Liver (tissue), 9 donors: ENCODE data around the gene EMCN. TPM values are rescaled to one million over a fixed set of nuclear protein-coding genes. Genes with fewer than 3 reads are reported as not detected.

Experiments used
- DNase-seq: peaks from one replicate; pipeline ENCODE4 v3.0.0-alpha.2; 2017; ENCODE audit warnings: low spot score
- H3K27ac ChIP-seq, 2 donors: one replicate each; pipeline ENCODE4 v1.7.0; 2013; ENCODE audit warnings: inconsistent platforms in 2 of 2, low read length in 2 of 2, control low read depth in 1 of 2, low read depth in 1 of 2, mild to moderate bottlenecking in 1 of 2
- H3K27me3 ChIP-seq, 4 donors: one replicate each; pipeline versions ENCODE4 v1.6.1 to v1.7.0; 2013; ENCODE audit warnings: low read length in 3 of 4, inconsistent platforms in 1 of 4, mild to moderate bottlenecking in 1 of 4, moderate library complexity in 1 of 4; ENCODE audit not compliant: control insufficient read depth in 4 of 4, insufficient read depth in 4 of 4
- H3K36me3 ChIP-seq, 4 donors: one replicate each; pipeline versions ENCODE4 v1.6.1 to v1.7.0; 2013; ENCODE audit warnings: low read length in 3 of 4, mild to moderate bottlenecking in 3 of 4, low read depth in 1 of 4, moderate library complexity in 1 of 4; ENCODE audit not compliant: control insufficient read depth in 4 of 4, insufficient read depth in 3 of 4
- H3K4me1 ChIP-seq, 4 donors: one replicate each; pipeline versions ENCODE4 v1.6.1 to v1.7.0; 2013; ENCODE audit warnings: low read length in 3 of 4, mild to moderate bottlenecking in 3 of 4, moderate library complexity in 1 of 4; ENCODE audit not compliant: control insufficient read depth in 4 of 4, insufficient read depth in 4 of 4
- H3K4me3 ChIP-seq, 3 donors: one replicate each; pipeline versions ENCODE4 v1.6.1 to v1.7.0; 2013; ENCODE audit warnings: low read length in 3 of 3, control low read depth in 1 of 3, low read depth in 1 of 3, mild to moderate bottlenecking in 1 of 3
- H3K9ac ChIP-seq, 2 donors: one replicate each; pipeline ENCODE4 v1.7.0; 2013; ENCODE audit warnings: low read length in 2 of 2, mild to moderate bottlenecking in 2 of 2, moderate library complexity in 2 of 2, control low read depth in 1 of 2, low read depth in 1 of 2
- H3K9me3 ChIP-seq, 4 donors: one replicate each; pipeline versions ENCODE4 v1.6.1 to v1.7.0; 2013; ENCODE audit warnings: low read length in 3 of 4; ENCODE audit not compliant: control insufficient read depth in 4 of 4
- EGR1 ChIP-seq, 2 donors: IDR thresholded peaks; 2 replicates each; pipeline ENCODE4 v1.6.1; 2016 to 2018; ENCODE audit warnings: antibody characterized with exemption in 2 of 2, low read depth in 2 of 2
- FOXA1 ChIP-seq: IDR thresholded peaks from 2 replicates; pipeline ENCODE4 v1.6.1; 2016; ENCODE audit warnings: antibody characterized with exemption
- FOXA2 ChIP-seq: IDR thresholded peaks from 2 replicates; pipeline ENCODE4 v1.6.1; 2016; ENCODE audit warnings: antibody characterized with exemption
- GABPA ChIP-seq, 2 donors: IDR thresholded peaks in 1 of 2; conservative IDR thresholded peaks in 1 of 2; 2 replicates each; pipeline ENCODE4 v1.6.1; 2016; ENCODE audit warnings: antibody characterized with exemption in 2 of 2, mild to moderate bottlenecking in 1 of 2, moderate library complexity in 1 of 2
- HNF4A ChIP-seq, 2 donors: conservative IDR thresholded peaks; 2 replicates each; pipeline ENCODE4 v1.6.1; 2016; ENCODE audit warnings: antibody characterized with exemption in 2 of 2, mild to moderate bottlenecking in 2 of 2
- HNF4G ChIP-seq: IDR thresholded peaks from 2 replicates; pipeline ENCODE4 v1.6.1; 2016; ENCODE audit warnings: antibody characterized with exemption
- JUND ChIP-seq, 2 donors: IDR thresholded peaks; 2 replicates each; pipeline ENCODE4 v1.6.1; 2016; ENCODE audit warnings: antibody characterized with exemption in 2 of 2
- NR2F2 ChIP-seq: IDR thresholded peaks from 2 replicates; pipeline ENCODE4 v1.6.1; 2016; ENCODE audit warnings: antibody characterized with exemption
- RAD21 ChIP-seq, 2 donors: IDR thresholded peaks; 2 replicates each; pipeline ENCODE4 v1.6.1; 2016; ENCODE audit warnings: antibody characterized with exemption in 2 of 2, mild to moderate bottlenecking in 2 of 2
- RXRA ChIP-seq, 2 donors: IDR thresholded peaks; 2 replicates each; pipeline ENCODE4 v1.6.1; 2017 to 2018; ENCODE audit warnings: antibody characterized with exemption in 2 of 2, mild to moderate bottlenecking in 1 of 2
- SP1 ChIP-seq: IDR thresholded peaks from 2 replicates; pipeline ENCODE4 v1.6.1; 2018; ENCODE audit warnings: antibody characterized with exemption, mild to moderate bottlenecking
- TAF1 ChIP-seq: conservative IDR thresholded peaks from 2 replicates; pipeline ENCODE4 v1.6.1; 2016; ENCODE audit warnings: antibody characterized with exemption, mild to moderate bottlenecking
- YY1 ChIP-seq: IDR thresholded peaks from 2 replicates; pipeline ENCODE4 v1.6.1; 2016; ENCODE audit warnings: antibody characterized with exemption, mild to moderate bottlenecking
- WGBS: extraction: QIAGEN DNeasy Blood & Tissue Kit; methylation state at CpG from one replicate; pipeline ENCODE4 v1.1.7; 2013; 5-methylcytosine and 5-hydroxymethylcytosine counted together
- polyA plus RNA-seq, 2 donors: library from polyadenylated mRNA; stranded (reverse) in 1 of 2; unstranded in 1 of 2; fragments of 200-250 nt in 1 of 2; fragments of >200 nt in 1 of 2; fragmentation: Nextera tagmentation in 1 of 2; extraction: Ambion mirVana in 1 of 2; gene quantifications; one replicate each; pipeline versions ENCODE4 v1.2.1 to v1.2.3, GENCODE V29; 2013 to 2015
- total RNA-seq, 2 donors: library from RNA; depleted of rRNA; stranded (reverse); fragments of >200 nt; gene quantifications; one replicate each; pipeline ENCODE4 v1.2.3, GENCODE V29; 2014
- TF ChIP-seq, protein P1 (sequence below): IDR thresholded peaks from 2 replicates; pipeline ENCODE4 v1.6.1; 2016; ENCODE audit warnings: antibody characterized with exemption
- TF ChIP-seq, protein P2 (sequence below): IDR thresholded peaks from 2 replicates; pipeline ENCODE4 v1.6.1; 2016; ENCODE audit warnings: antibody characterized with exemption
- TF ChIP-seq, protein P3 (sequence below): IDR thresholded peaks from 2 replicates; pipeline ENCODE4 v1.6.1; 2016; ENCODE audit warnings: antibody characterized with exemption
- TF ChIP-seq, protein P4 (sequence below): IDR thresholded peaks from 2 replicates; pipeline ENCODE4 v1.6.1; 2016; ENCODE audit warnings: antibody characterized with exemption, mild to moderate bottlenecking
- TF ChIP-seq, protein P5 (sequence below): fragments of 150-350 bp; IDR thresholded peaks from 2 replicates; pipeline ENCODE4 v1.5.1; 2017; ENCODE audit warnings: improper control_type of control experiment, low read depth, low read length; ENCODE audit not compliant: missing input control
- donor health status: healthy.
- donor health status: healthy.
- donor health status: healthy.
- donor health status: healthy.
- donor health status: healthy.

Gene EMCN
- total and polyA plus RNA-seq, 4 donors, result 1.8 to 4.4 (median 2.5) TPM

DNA sequence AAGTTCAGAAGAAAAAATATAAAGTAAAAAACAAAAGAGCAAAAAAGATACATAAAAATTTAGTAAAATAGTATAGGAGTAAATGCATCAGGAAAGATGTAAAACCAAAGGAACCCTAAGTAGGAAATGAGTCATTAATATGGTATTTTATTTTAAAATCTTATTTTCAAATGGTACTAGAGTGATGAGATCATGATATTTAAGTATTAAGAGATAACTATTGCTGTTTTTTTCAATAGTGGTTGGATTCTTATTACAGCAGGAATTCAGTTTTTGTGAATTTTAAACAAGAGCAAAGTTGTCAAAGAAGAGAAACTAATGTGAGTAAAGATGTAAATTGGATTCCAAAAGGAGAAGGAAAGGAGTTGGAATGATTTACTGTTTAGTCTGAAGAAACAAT is 20.0 kb downstream of the EMCN start:
- TF ChIP-seq YY1 (no peak), RXRA (IDR thresholded peaks at IDR 0.05) (no peak), NR2F2 (no peak), EGR1 (IDR thresholded peaks at IDR 0.05; ENCODE audit: low read depth in 2 of 2) (no peak)
- TF ChIP-seq, protein P1, sequence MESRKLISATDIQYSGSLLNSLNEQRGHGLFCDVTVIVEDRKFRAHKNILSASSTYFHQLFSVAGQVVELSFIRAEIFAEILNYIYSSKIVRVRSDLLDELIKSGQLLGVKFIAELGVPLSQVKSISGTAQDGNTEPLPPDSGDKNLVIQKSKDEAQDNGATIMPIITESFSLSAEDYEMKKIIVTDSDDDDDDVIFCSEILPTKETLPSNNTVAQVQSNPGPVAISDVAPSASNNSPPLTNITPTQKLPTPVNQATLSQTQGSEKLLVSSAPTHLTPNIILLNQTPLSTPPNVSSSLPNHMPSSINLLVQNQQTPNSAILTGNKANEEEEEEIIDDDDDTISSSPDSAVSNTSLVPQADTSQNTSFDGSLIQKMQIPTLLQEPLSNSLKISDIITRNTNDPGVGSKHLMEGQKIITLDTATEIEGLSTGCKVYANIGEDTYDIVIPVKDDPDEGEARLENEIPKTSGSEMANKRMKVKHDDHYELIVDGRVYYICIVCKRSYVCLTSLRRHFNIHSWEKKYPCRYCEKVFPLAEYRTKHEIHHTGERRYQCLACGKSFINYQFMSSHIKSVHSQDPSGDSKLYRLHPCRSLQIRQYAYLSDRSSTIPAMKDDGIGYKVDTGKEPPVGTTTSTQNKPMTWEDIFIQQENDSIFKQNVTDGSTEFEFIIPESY, result no peak
- TF ChIP-seq, protein P2, sequence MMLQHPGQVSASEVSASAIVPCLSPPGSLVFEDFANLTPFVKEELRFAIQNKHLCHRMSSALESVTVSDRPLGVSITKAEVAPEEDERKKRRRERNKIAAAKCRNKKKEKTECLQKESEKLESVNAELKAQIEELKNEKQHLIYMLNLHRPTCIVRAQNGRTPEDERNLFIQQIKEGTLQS, result no peak
- Histone ChIP-seq H3K9ac (no peak overlapping the region), H3K4me1 (no peaks in the 10 kb centered on the region), H3K27ac (no peak overlapping the region), H3K36me3 (no peaks in the 10 kb centered on the region), H3K4me3 (no peak overlapping the region), H3K27me3 (no peaks in the 10 kb centered on the region), H3K9me3 (no peaks in the 10 kb centered on the region)
- DNase-seq, result no peak

DNA sequence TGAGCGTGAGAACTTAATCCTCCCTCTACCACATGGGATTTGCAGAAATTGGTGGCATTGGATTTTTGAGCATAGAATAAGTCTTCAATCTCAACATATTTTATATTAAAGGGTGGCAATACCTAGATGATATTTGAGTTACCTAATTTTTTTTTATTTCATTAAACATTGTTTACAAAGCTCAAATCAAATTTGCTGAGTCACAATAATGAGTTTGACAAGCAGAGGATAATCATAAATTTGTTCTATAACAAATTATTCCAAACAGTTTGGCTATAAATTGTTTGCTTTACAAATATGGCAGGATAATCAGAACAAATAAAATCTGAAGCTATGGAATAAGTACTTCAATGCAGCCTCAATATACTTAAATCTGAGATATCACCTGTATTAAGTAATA is 22.7 kb downstream of the EMCN start:
- Histone ChIP-seq H3K4me1 (no peaks in the 10 kb centered on the region), H3K27ac (no peak overlapping the region), H3K27me3 (peaks cover 0 to 3% (median 0%) of the 10 kb centered on the region in 4 donors), H3K9ac (no peak overlapping the region), H3K4me3 (no peak overlapping the region), H3K9me3 (peaks cover 0 to 3% (median 2%) of the 10 kb centered on the region in 4 donors), H3K36me3 (no peaks in the 10 kb centered on the region)
- no peak for TF ChIP-seq FOXA2
- TF ChIP-seq YY1, result no peak
- TF ChIP-seq, protein P3, sequence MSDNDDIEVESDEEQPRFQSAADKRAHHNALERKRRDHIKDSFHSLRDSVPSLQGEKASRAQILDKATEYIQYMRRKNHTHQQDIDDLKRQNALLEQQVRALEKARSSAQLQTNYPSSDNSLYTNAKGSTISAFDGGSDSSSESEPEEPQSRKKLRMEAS, result no peak
- TF ChIP-seq HNF4A (conservative IDR thresholded peaks at IDR 0.05), result no peak
- TF ChIP-seq EGR1 (IDR thresholded peaks at IDR 0.05; ENCODE audit: low read depth in 2 of 2), result no peak
- TF ChIP-seq, protein P2, result no peak
- TF ChIP-seq GABPA (IDR thresholded peaks at IDR 0.05 in 1 of 2, conservative IDR thresholded peaks at IDR 0.05 in 1 of 2), result no peak
- TF ChIP-seq SP1, result no peak
- no peak for TF ChIP-seq RXRA (IDR thresholded peaks at IDR 0.05)
- TF ChIP-seq RAD21 (IDR thresholded peaks at IDR 0.05), result no peak
- TF ChIP-seq HNF4G, result no peak
- TF ChIP-seq, protein P4, sequence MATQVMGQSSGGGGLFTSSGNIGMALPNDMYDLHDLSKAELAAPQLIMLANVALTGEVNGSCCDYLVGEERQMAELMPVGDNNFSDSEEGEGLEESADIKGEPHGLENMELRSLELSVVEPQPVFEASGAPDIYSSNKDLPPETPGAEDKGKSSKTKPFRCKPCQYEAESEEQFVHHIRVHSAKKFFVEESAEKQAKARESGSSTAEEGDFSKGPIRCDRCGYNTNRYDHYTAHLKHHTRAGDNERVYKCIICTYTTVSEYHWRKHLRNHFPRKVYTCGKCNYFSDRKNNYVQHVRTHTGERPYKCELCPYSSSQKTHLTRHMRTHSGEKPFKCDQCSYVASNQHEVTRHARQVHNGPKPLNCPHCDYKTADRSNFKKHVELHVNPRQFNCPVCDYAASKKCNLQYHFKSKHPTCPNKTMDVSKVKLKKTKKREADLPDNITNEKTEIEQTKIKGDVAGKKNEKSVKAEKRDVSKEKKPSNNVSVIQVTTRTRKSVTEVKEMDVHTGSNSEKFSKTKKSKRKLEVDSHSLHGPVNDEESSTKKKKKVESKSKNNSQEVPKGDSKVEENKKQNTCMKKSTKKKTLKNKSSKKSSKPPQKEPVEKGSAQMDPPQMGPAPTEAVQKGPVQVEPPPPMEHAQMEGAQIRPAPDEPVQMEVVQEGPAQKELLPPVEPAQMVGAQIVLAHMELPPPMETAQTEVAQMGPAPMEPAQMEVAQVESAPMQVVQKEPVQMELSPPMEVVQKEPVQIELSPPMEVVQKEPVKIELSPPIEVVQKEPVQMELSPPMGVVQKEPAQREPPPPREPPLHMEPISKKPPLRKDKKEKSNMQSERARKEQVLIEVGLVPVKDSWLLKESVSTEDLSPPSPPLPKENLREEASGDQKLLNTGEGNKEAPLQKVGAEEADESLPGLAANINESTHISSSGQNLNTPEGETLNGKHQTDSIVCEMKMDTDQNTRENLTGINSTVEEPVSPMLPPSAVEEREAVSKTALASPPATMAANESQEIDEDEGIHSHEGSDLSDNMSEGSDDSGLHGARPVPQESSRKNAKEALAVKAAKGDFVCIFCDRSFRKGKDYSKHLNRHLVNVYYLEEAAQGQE, result no peak
- TF ChIP-seq NR2F2, result no peak
- TF ChIP-seq, protein P5, sequence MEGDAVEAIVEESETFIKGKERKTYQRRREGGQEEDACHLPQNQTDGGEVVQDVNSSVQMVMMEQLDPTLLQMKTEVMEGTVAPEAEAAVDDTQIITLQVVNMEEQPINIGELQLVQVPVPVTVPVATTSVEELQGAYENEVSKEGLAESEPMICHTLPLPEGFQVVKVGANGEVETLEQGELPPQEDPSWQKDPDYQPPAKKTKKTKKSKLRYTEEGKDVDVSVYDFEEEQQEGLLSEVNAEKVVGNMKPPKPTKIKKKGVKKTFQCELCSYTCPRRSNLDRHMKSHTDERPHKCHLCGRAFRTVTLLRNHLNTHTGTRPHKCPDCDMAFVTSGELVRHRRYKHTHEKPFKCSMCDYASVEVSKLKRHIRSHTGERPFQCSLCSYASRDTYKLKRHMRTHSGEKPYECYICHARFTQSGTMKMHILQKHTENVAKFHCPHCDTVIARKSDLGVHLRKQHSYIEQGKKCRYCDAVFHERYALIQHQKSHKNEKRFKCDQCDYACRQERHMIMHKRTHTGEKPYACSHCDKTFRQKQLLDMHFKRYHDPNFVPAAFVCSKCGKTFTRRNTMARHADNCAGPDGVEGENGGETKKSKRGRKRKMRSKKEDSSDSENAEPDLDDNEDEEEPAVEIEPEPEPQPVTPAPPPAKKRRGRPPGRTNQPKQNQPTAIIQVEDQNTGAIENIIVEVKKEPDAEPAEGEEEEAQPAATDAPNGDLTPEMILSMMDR, result no peak
- TF ChIP-seq, protein P1, result no peak
- no peak for TF ChIP-seq TAF1
- no peak for TF ChIP-seq FOXA1
- no peak for TF ChIP-seq JUND (IDR thresholded peaks at IDR 0.05)
- DNase-seq, result no peak
- WGBS, result 88% methylated on average over 1 of the region's 1 CpG
